Measurements from ENCODE around the gene FBLN5.

FBLN5 gene

DNA sequence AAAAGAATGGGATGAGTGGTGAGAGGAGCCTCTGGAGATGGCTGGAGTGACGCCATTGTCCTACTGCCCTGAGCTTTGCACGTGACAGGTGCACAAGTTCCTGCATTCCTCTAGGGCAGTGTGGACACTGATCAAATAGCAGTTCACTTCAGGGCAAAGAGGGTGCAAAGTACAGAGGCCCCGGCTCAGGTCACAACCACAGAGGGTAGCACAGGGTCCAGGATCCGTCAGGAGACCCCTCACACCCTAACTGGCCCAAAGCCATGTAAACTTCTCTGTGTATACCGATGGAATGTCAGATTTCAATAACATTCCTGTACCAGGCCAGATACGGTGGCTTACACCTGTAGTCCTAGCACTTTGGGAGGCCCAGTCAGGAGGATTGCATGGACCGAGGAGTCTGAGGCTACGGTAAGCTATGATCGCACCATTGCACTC, 10.4 kb upstream of the FBLN5 start:
- H3K4me3 ChIP-seq (ENCODE audit: low read length) = no peak overlapping the region
- H3K9ac ChIP-seq (ENCODE audit: low read length) = no peak overlapping the region
- no peak overlapping the region for H3K4me2 ChIP-seq (ENCODE audit: low read depth, low read length)
- H3K79me2 ChIP-seq (ENCODE audit: low read length) = no peaks in the 10 kb centered on the region
- H4K20me1 ChIP-seq (ENCODE audit: insufficient read depth, low read length) = no peaks in the 10 kb centered on the region
- H3K27ac ChIP-seq (ENCODE audit: low read length) = no peak overlapping the region
- DNase-seq = no peak
- H3K4me1 ChIP-seq (ENCODE audit: low read length) = no peaks in the 10 kb centered on the region
- H3K9me3 ChIP-seq (replicated peaks; ENCODE audit: insufficient read depth, low read length) = no peaks in the 10 kb centered on the region
- no peak overlapping the region for H2AFZ ChIP-seq (ENCODE audit: low read length)
- H3F3A ChIP-seq (ENCODE audit: insufficient read depth, low read length) = no peaks in the 10 kb centered on the region
- no peaks in the 10 kb centered on the region for H3K36me3 ChIP-seq (replicated peaks; ENCODE audit: insufficient read depth, low read length)
- H3K9me2 ChIP-seq (replicated peaks; ENCODE audit: insufficient read depth, low read length) = no peaks in the 10 kb centered on the region
- TF ChIP-seq, protein P1, sequence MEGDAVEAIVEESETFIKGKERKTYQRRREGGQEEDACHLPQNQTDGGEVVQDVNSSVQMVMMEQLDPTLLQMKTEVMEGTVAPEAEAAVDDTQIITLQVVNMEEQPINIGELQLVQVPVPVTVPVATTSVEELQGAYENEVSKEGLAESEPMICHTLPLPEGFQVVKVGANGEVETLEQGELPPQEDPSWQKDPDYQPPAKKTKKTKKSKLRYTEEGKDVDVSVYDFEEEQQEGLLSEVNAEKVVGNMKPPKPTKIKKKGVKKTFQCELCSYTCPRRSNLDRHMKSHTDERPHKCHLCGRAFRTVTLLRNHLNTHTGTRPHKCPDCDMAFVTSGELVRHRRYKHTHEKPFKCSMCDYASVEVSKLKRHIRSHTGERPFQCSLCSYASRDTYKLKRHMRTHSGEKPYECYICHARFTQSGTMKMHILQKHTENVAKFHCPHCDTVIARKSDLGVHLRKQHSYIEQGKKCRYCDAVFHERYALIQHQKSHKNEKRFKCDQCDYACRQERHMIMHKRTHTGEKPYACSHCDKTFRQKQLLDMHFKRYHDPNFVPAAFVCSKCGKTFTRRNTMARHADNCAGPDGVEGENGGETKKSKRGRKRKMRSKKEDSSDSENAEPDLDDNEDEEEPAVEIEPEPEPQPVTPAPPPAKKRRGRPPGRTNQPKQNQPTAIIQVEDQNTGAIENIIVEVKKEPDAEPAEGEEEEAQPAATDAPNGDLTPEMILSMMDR (IDR thresholded peaks at IDR 0.05; ENCODE audit: low read length) = no peak
- TF ChIP-seq EZH2 (optimal IDR thresholded peaks at IDR 0.05; ENCODE audit: low read depth, low read length) (no peak), EZH2phosphoT487 (IDR thresholded peaks at IDR 0.05; ENCODE audit: low read length) (no peak)
- H3K27me3 ChIP-seq (replicated peaks; ENCODE audit: insufficient read depth, low read length) = no peaks in the 10 kb centered on the region

DNA sequence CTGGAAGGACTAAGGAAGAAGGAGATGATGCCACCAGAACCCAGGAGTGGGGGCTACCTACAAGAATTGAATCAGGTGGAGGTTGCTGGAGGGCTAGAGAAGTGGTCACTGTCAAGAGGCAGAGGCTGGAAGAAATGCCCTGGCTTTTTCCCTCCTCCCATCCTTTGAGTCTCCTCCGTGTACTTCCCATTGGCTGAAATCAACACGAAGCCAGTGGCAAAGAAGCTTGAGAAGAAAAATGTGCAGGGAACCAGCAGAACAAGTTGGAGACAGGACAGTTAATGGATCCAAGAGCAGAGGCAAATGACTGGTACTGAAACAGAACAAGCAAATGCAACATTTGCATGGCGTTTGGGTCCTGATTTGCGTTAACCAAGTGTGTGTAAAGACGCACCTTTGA, 9.1 kb upstream of the FBLN5 start:
- Histone ChIP-seq H3K27me3 (replicated peaks; ENCODE audit: insufficient read depth, low read length) (no peaks in the 10 kb centered on the region), H3K27ac (ENCODE audit: low read length) (no peak overlapping the region), H3K4me3 (ENCODE audit: low read length) (no peak overlapping the region), H3K36me3 (replicated peaks; ENCODE audit: insufficient read depth, low read length) (no peaks in the 10 kb centered on the region), H3K4me1 (ENCODE audit: low read length) (no peaks in the 10 kb centered on the region), H2AFZ (ENCODE audit: low read length) (no peak overlapping the region), H3K79me2 (ENCODE audit: low read length) (no peaks in the 10 kb centered on the region), H3K9me3 (replicated peaks; ENCODE audit: insufficient read depth, low read length) (no peaks in the 10 kb centered on the region), H4K20me1 (ENCODE audit: insufficient read depth, low read length) (no peaks in the 10 kb centered on the region), H3K9me2 (replicated peaks; ENCODE audit: insufficient read depth, low read length) (no peaks in the 10 kb centered on the region), H3F3A (ENCODE audit: insufficient read depth, low read length) (no peaks in the 10 kb centered on the region), H3K4me2 (ENCODE audit: low read depth, low read length) (no peak overlapping the region), H3K9ac (ENCODE audit: low read length) (no peak overlapping the region)
- TF ChIP-seq EZH2phosphoT487 (IDR thresholded peaks at IDR 0.05; ENCODE audit: low read length) (no peak), EZH2 (optimal IDR thresholded peaks at IDR 0.05; ENCODE audit: low read depth, low read length) (no peak)
- TF ChIP-seq, protein P1 (IDR thresholded peaks at IDR 0.05; ENCODE audit: low read length) = no peak
- no peak for DNase-seq

- no peak for DNase-seq
- Histone ChIP-seq H3K36me3 (replicated peaks; ENCODE audit: insufficient read depth, low read length) (no peaks in the 10 kb centered on the region), H3K4me1 (ENCODE audit: low read length) (no peaks in the 10 kb centered on the region), H3K9ac (ENCODE audit: low read length) (no peak overlapping the region), H4K20me1 (ENCODE audit: insufficient read depth, low read length) (no peaks in the 10 kb centered on the region), H3K9me2 (replicated peaks; ENCODE audit: insufficient read depth, low read length) (no peaks in the 10 kb centered on the region), H3K4me2 (ENCODE audit: low read depth, low read length) (no peak overlapping the region), H3K79me2 (ENCODE audit: low read length) (no peaks in the 10 kb centered on the region), H3K27me3 (replicated peaks; ENCODE audit: insufficient read depth, low read length) (no peaks in the 10 kb centered on the region), H3K4me3 (ENCODE audit: low read length) (no peak overlapping the region), H3K9me3 (replicated peaks; ENCODE audit: insufficient read depth, low read length) (no peaks in the 10 kb centered on the region), H2AFZ (ENCODE audit: low read length) (no peak overlapping the region), H3F3A (ENCODE audit: insufficient read depth, low read length) (no peaks in the 10 kb centered on the region), H3K27ac (ENCODE audit: low read length) (no peak overlapping the region)
- TF ChIP-seq EZH2 (optimal IDR thresholded peaks at IDR 0.05; ENCODE audit: low read depth, low read length) (no peak), EZH2phosphoT487 (IDR thresholded peaks at IDR 0.05; ENCODE audit: low read length) (no peak)
- TF ChIP-seq, protein P1 (IDR thresholded peaks at IDR 0.05; ENCODE audit: low read length) = no peak
Observed at GRCh38 chr14:91955168-91955567, 7.7 kb upstream of the FBLN5 start.

All from MM.1S (cell line).